Nephron (organoid): ENCODE results near the gene SLC4A2.

Experiments used
- H3K27ac Mint-ChIP-seq, 3 experiments: 2 replicates each; pipeline ENCODE4 v1.8.0; 2020; ENCODE audit warnings: mixed read lengths in 3 of 3, mild to moderate bottlenecking in 2 of 3, moderate library complexity in 1 of 3
- H3K27me3 Mint-ChIP-seq: 2 replicates; pipeline ENCODE4 v1.8.0; 2021; ENCODE audit warnings: low read depth, mild to moderate bottlenecking, moderate library complexity, mixed read lengths
- H3K36me3 Mint-ChIP-seq: 2 replicates; pipeline ENCODE4 v1.8.0; 2020; ENCODE audit warnings: low read depth, mixed read lengths
- H3K4me1 Mint-ChIP-seq: 2 replicates; pipeline ENCODE4 v1.8.0; 2020; ENCODE audit warnings: mixed read lengths
- H3K4me3 Mint-ChIP-seq, 3 experiments: 2 replicates each; pipeline ENCODE4 v1.8.0; 2020; ENCODE audit warnings: mild to moderate bottlenecking in 3 of 3, mixed read lengths in 3 of 3, moderate library complexity in 2 of 3
- H3K9me3 Mint-ChIP-seq: 2 replicates; pipeline ENCODE4 v1.8.0; 2020; ENCODE audit warnings: mixed read lengths
- TF ChIP-seq, protein P1 (sequence below), 3 experiments: fragments of 200-600 bp; sonication (generic); IDR thresholded peaks; one replicate each; pipeline ENCODE4 v1.5.0; 2021; ENCODE audit warnings: antibody characterized with exemption in 3 of 3; ENCODE audit not compliant: unreplicated experiment in 3 of 3

The SLC4A2 gene

DNA sequence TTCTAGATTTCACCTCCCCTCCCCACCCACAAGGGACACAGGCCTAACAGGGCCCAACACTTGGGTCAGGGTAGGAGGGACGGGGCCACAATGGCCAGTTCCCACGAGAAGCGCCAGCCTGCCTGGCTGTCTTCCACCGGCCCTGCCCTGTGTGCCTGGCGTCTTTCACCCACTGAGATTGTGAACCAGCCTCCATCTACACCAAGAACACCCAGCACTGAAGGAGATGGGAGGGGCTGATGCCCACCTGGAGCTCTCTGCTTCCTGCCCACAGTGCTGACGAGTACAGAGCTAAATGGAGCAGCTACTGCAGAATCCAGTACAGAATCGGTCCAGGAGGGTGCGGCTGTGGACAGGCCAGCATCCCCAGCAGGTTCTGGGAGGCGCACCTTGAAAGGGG is 13.4 kb upstream of the SLC4A2 start:
- TF ChIP-seq, protein P1, sequence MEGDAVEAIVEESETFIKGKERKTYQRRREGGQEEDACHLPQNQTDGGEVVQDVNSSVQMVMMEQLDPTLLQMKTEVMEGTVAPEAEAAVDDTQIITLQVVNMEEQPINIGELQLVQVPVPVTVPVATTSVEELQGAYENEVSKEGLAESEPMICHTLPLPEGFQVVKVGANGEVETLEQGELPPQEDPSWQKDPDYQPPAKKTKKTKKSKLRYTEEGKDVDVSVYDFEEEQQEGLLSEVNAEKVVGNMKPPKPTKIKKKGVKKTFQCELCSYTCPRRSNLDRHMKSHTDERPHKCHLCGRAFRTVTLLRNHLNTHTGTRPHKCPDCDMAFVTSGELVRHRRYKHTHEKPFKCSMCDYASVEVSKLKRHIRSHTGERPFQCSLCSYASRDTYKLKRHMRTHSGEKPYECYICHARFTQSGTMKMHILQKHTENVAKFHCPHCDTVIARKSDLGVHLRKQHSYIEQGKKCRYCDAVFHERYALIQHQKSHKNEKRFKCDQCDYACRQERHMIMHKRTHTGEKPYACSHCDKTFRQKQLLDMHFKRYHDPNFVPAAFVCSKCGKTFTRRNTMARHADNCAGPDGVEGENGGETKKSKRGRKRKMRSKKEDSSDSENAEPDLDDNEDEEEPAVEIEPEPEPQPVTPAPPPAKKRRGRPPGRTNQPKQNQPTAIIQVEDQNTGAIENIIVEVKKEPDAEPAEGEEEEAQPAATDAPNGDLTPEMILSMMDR (IDR thresholded peaks at IDR 0.05; ENCODE audit: unreplicated experiment in 3 of 3): no peak
- H3K27ac Mint-ChIP-seq: no peak overlapping the region
- H3K4me1 Mint-ChIP-seq: peaks cover 13% of the 10 kb centered on the region
- H3K27me3 Mint-ChIP-seq: peaks cover 16% of the 10 kb centered on the region
- no peaks in the 10 kb centered on the region for H3K36me3 Mint-ChIP-seq
- H3K4me3 Mint-ChIP-seq: no peak overlapping the region
- no peaks in the 10 kb centered on the region for H3K9me3 Mint-ChIP-seq

DNA sequence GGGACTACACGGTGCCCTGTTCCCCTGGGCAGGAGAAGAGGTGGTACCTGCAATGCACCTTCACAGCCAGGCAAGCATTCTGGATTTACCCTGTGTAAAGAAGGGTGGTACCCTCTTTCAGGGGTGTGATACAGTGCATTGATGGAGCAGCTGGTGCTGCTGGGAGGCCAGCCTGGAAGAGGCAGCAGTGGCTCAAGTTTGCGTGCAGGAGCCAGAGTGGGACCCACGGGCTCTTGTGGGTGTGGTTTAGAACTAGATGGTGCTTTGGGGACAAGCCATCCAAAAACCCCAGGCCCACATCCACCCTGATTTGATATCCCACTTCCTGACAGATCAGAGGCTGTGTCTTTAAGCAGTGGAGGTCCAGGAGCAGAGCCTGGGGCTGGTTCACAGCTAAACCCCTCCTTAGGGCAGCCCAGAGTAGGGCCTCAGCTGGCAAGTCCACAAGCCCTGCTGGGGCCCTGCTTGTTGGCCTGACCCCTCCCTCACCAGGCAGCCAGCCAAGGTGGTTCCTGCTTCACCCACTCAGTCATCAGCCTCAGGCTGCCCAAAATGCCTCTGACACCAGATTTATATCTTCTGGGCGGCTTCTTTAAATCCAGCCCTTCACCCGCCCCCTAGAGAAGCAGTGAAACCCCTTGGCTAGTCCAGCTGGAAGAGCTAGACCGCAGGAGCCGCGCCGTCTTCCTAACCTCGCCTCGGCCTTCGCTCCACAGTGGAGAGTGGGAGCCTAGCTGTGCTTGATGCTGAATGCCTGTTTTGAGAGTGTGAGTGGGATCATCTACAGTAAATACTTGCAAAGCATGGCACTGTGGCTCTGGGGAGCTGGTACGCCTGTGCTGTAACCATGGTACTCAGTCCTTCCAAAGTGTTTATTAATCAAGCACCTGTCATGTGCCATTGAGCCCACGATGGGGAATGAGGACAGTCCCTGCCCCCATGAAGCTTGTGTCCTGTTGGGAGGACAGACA is 12.5 kb upstream of the SLC4A2 start:
- Mint-ChIP-seq H3K9me3 (no peaks in the 10 kb centered on the region), H3K36me3 (no peaks in the 10 kb centered on the region), H3K27me3 (peaks cover 16% of the 10 kb centered on the region), H3K4me3 (no peak overlapping the region), H3K4me1 (peaks cover 10% of the 10 kb centered on the region), H3K27ac (peak overlapping the region in 2 of 3 experiments; percentile 8 to 32)
- TF ChIP-seq, protein P1 (IDR thresholded peaks at IDR 0.05; ENCODE audit: unreplicated experiment in 3 of 3): no peak

DNA sequence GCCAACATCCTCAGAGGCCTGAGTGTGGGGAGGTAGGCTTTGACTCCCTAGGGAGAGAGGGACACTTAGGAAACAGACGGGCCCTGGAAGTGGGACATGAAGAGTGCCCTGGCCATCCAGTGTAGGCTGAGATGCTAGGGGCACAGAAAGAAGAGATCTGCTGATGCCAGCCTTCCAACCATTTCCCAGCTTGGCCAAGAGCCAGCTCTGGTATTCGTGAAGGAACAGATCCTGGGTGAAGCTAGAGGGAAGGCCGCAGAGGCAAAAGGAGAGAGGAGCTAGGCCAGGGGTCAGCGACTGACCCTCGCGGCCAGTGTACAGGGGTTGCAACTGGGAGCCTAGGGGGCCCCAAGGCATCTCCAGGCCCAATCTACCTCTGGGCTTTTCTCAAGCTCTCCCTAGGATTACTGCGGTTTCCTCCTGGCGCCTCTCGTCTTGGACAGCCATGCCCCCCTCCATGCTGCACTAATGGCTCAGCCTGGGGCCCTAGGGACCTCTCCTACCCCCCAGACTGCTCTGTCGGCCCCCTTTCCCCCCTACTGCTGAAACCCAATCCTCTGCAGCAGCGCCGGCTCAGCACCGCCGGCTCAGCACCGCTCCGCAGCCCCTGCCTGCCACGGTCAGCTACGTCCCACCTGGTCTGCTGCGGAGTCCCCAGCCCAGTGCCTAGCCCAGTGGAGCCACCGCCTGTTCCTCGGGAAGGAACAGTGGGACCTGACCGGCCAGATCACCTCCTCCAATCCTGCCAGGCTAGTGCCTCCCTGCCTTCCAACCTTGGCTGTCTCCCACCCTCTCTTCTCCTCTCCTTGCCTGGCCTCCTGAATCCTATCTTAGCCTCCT is 11.2 kb upstream of the SLC4A2 start, which contains the start of gene ASIC3:
ASIC3 (plus strand) TSS at position 556 of the 840 bp plus-strand sequence. CDS start 355 bp downstream, outside the sequence.
- H3K4me3 Mint-ChIP-seq: no peak within 1 kb of the TSS
- no peaks in the 10 kb centered on the region for H3K36me3 Mint-ChIP-seq
- peaks cover 16% of the 10 kb centered on the region for H3K27me3 Mint-ChIP-seq
- TF ChIP-seq, protein P1 (IDR thresholded peaks at IDR 0.05; ENCODE audit: unreplicated experiment in 3 of 3): no peak
- H3K9me3 Mint-ChIP-seq: no peaks in the 10 kb centered on the region
- H3K4me1 Mint-ChIP-seq: peaks cover 10% of the 10 kb centered on the region
- peak within 1 kb of the TSS in 2 of 3 experiments; percentile 8 to 32 for H3K27ac Mint-ChIP-seq

DNA sequence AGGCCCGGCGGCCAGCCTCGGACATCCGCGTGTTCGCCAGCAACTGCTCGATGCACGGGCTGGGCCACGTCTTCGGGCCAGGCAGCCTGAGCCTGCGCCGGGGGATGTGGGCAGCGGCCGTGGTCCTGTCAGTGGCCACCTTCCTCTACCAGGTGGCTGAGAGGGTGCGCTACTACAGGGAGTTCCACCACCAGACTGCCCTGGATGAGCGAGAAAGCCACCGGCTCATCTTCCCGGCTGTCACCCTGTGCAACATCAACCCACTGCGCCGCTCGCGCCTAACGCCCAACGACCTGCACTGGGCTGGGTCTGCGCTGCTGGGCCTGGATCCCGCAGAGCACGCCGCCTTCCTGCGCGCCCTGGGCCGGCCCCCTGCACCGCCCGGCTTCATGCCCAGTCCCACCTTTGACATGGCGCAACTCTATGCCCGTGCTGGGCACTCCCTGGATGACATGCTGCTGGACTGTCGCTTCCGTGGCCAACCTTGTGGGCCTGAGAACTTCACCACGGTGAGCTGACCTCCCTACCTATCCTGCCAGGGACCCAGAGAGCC is 10.4 kb upstream of the SLC4A2 start:
- no peaks in the 10 kb centered on the region for H3K36me3 Mint-ChIP-seq
- no peak overlapping the region for H3K27ac Mint-ChIP-seq
- H3K4me1 Mint-ChIP-seq: peaks cover 10% of the 10 kb centered on the region
- peaks cover 16% of the 10 kb centered on the region for H3K27me3 Mint-ChIP-seq
- H3K4me3 Mint-ChIP-seq: no peak overlapping the region
- no peaks in the 10 kb centered on the region for H3K9me3 Mint-ChIP-seq
- TF ChIP-seq, protein P1 (IDR thresholded peaks at IDR 0.05; ENCODE audit: unreplicated experiment in 3 of 3): no peak

DNA sequence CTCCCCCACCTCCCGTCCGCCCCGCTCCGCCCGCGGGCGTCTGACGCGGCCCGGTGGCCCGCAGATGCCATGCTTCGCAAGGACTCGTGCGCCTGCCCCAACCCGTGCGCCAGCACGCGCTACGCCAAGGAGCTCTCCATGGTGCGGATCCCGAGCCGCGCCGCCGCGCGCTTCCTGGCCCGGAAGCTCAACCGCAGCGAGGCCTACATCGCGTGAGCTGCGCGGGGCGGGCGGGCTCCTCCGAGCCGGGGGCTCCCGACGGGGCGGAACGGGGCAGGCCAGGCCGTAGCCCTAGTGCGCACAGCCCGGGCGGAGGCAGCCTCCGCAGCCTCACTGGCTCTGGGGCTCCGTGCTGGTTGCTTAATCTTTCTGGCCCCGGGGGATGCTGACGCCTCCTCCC is 8.3 kb upstream of the SLC4A2 start:
- no peak overlapping the region for H3K27ac Mint-ChIP-seq
- peaks cover 5% of the 10 kb centered on the region for H3K36me3 Mint-ChIP-seq
- no peaks in the 10 kb centered on the region for H3K9me3 Mint-ChIP-seq
- peaks cover 19% of the 10 kb centered on the region for H3K27me3 Mint-ChIP-seq
- peaks cover 10% of the 10 kb centered on the region for H3K4me1 Mint-ChIP-seq
- H3K4me3 Mint-ChIP-seq: no peak overlapping the region
- TF ChIP-seq, protein P1 (IDR thresholded peaks at IDR 0.05; ENCODE audit: unreplicated experiment in 3 of 3): no peak
